ENCODE results near the gene TMEM107.
"Not testable (repeated sequence)": the region's sequence is repeated elsewhere in the genome, so short reads cannot be mapped to it uniquely, and the experiment has no call there.

Gene TMEM107

GRCh38 chr17:8173871-8174322 lies 2.3 kb downstream of the TMEM107 start:
- peak overlapping the region; percentile 94 for H3K27ac ChIP-seq

GRCh38 chr17:8173056-8173870 lies 2.9 kb downstream of the TMEM107 start:
- peak overlapping the region; percentile 69 to 83 for H3K4me3 ChIP-seq (ENCODE audit: low read depth in 1 of 2, low read length in 1 of 2)
- no peaks in the 10 kb centered on the region for H3K36me3 ChIP-seq
- no peaks in the 10 kb centered on the region for H3K27me3 ChIP-seq
- peaks cover 33 to 38% of the 10 kb centered on the region in 2 experiments for H3K4me1 ChIP-seq (ENCODE audit: control insufficient read depth in 1 of 2, insufficient read depth in 1 of 2, low read depth in 1 of 2, low read length in 1 of 2)
- no peaks in the 10 kb centered on the region for H3K9me3 ChIP-seq
- peak overlapping the region; percentile 94 for H3K27ac ChIP-seq
- no peak for TF ChIP-seq CTCF (IDR thresholded peaks at IDR 0.05)

More at GRCh38 chr17:8173871-8174322, 2.3 kb downstream of the TMEM107 start:
- Histone ChIP-seq H3K4me1 (ENCODE audit: control insufficient read depth in 1 of 2, insufficient read depth in 1 of 2, low read depth in 1 of 2, low read length in 1 of 2) (peaks cover 33 to 38% of the 10 kb centered on the region in 2 experiments), H3K36me3 (no peaks in the 10 kb centered on the region), H3K4me3 (ENCODE audit: low read depth in 1 of 2, low read length in 1 of 2) (peak overlapping the region; percentile 69 to 83), H3K9me3 (no peaks in the 10 kb centered on the region), H3K27me3 (no peaks in the 10 kb centered on the region)
- TF ChIP-seq CTCF (IDR thresholded peaks at IDR 0.05), result no peak

GRCh38 chr17:8170186-8170585 lies 6.0 kb downstream of the TMEM107 start:
- H3K9me3 ChIP-seq; H3K27ac ChIP-seq; H3K36me3 ChIP-seq; H3K27me3 ChIP-seq; H3K4me3 ChIP-seq (ENCODE audit: low read depth in 1 of 2, low read length in 1 of 2): not testable (repeated sequence)
- H3K4me1 ChIP-seq (ENCODE audit: control insufficient read depth in 1 of 2, insufficient read depth in 1 of 2, low read depth in 1 of 2, low read length in 1 of 2), result peaks cover 17 to 20% of the 10 kb centered on the region in 2 experiments

GRCh38 chr17:8167526-8167925 lies 8.7 kb downstream of the TMEM107 start:
- Histone ChIP-seq H3K4me1 (ENCODE audit: control insufficient read depth in 1 of 2, insufficient read depth in 1 of 2, low read depth in 1 of 2, low read length in 1 of 2) (peaks cover 20% of the 10 kb centered on the region in 2 experiments), H3K4me3 (ENCODE audit: low read depth in 1 of 2, low read length in 1 of 2) (no peak overlapping the region), H3K9me3 (no peaks in the 10 kb centered on the region), H3K36me3 (no peaks in the 10 kb centered on the region), H3K27ac (no peak overlapping the region), H3K27me3 (no peaks in the 10 kb centered on the region)
- no peak for TF ChIP-seq CTCF (IDR thresholded peaks at IDR 0.05)

- Histone ChIP-seq H3K27ac (no peak overlapping the region), H3K4me3 (ENCODE audit: low read depth in 1 of 2, low read length in 1 of 2) (no peak overlapping the region)
Observed at GRCh38 chr17:8166731-8167130, 9.4 kb downstream of the TMEM107 start.

More at GRCh38 chr17:8166731-8167130, 9.4 kb downstream of the TMEM107 start:
- Histone ChIP-seq H3K27me3 (no peaks in the 10 kb centered on the region), H3K9me3 (no peaks in the 10 kb centered on the region), H3K36me3 (peaks cover 4% of the 10 kb centered on the region), H3K4me1 (ENCODE audit: control insufficient read depth in 1 of 2, insufficient read depth in 1 of 2, low read depth in 1 of 2, low read length in 1 of 2) (peaks cover 26 to 28% of the 10 kb centered on the region in 2 experiments)
- TF ChIP-seq CTCF (IDR thresholded peaks at IDR 0.05), result no peak
